ENCODE results near the gene SAFB2. TPM values are rescaled to one million over a fixed set of nuclear protein-coding genes. Genes with fewer than 3 reads are reported as not detected.

Gene SAFB2
- total and polyA plus RNA-seq, 2 of the 13 experiments (the other 11 are each of a cell fraction or from before 2014, with no cell fraction given) = 11.2 to 31.5 TPM

DNA sequence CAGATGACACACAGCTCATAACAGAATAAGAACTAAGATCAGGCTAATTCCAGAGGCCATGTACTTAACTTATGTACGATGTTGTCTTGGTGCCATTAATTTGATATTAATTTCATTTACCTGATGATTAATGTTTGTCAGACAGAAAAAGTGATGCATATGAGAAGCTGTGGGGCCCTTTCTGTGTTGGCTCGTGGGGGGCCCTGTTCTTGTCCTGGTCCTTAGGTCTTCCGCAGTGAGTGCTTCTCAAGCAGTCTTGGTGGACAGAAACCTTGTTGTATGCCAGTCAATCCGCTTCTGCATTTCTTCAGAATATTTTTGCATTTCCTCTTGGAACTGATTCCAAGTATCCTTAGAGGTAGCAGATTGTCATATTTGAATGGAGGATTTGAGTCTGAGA is 20.5 kb upstream of the SAFB2 start:
- intact Hi-C loops (cut with micrococcal nuclease; ENCODE audit: unreplicated experiment) (no loop called here), in situ Hi-C loops (cut with HindIII; ENCODE audit: extremely low pct_ligation_motif_present, low pct_unique_long_range_greater_than_20kb) (no loop called here)
- peaks cover 67% of the 10 kb centered on the region for H3K79me2 ChIP-seq (ENCODE audit: insufficient read depth, low read length)
- ATAC-seq = no peak
- H3K36me3 ChIP-seq (replicated peaks in 1 of 2; ENCODE audit: control insufficient read depth in 1 of 2, insufficient read depth in 2 of 2, low read length in 2 of 2) = peaks cover 39 to 82% of the 10 kb centered on the region in 2 experiments
- no peak overlapping the region for H3K4me2 ChIP-seq (ENCODE audit: low read depth, low read length)
- DNase-seq (ENCODE audit: low spot score) = no peak
- no peak for FAIRE-seq
- H3K27me3 ChIP-seq (ENCODE audit: control insufficient read depth in 1 of 2, insufficient read depth in 2 of 2, low read length in 2 of 2) = no peaks in the 10 kb centered on the region
- ChIA-PET POLR2A (interaction anchor here (2.5 kb wide), 1 partner anchor 20 kb away, joined by 13 read pairs; the partner anchor contains the start of genes SAFB and SAFB2), CTCF (ENCODE audit: low intra/inter-chr PET ratio, low total read pairs) (interaction anchor here (0.6 kb wide), 1 partner anchor 96 kb away, joined by 3 read pairs; no protein-coding TSS in a partner anchor)
- no peak overlapping the region for H3K27ac ChIP-seq (ENCODE audit: extremely low read length, insufficient read depth, low read length)
- TF ChIP-seq RBM22 (optimal IDR thresholded peaks at IDR 0.05; ENCODE audit: low read length) (peak; percentile 20), ZNF510 (CRISPR knock-in tag; IDR thresholded peaks at IDR 0.05; ENCODE audit: low read depth) (no peak), DBP (CRISPR knock-in tag; IDR thresholded peaks at IDR 0.05; ENCODE audit: not compliant biosample characterization) (no peak), EEA1 (CRISPR knock-in tag; IDR thresholded peaks at IDR 0.05; ENCODE audit: borderline replicate concordance) (no peak), KDM3A (CRISPR knock-in tag; IDR thresholded peaks at IDR 0.05; ENCODE audit: low read depth) (no peak), ZNF788 (CRISPR knock-in tag; IDR thresholded peaks at IDR 0.05; ENCODE audit: borderline replicate concordance) (no peak)
- TF ChIP-seq, protein P1, sequence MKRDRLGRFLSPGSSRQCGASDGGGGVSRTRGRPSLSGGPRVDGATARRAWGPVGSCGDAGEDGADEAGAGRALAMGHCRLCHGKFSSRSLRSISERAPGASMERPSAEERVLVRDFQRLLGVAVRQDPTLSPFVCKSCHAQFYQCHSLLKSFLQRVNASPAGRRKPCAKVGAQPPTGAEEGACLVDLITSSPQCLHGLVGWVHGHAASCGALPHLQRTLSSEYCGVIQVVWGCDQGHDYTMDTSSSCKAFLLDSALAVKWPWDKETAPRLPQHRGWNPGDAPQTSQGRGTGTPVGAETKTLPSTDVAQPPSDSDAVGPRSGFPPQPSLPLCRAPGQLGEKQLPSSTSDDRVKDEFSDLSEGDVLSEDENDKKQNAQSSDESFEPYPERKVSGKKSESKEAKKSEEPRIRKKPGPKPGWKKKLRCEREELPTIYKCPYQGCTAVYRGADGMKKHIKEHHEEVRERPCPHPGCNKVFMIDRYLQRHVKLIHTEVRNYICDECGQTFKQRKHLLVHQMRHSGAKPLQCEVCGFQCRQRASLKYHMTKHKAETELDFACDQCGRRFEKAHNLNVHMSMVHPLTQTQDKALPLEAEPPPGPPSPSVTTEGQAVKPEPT (CRISPR knock-in tag; IDR thresholded peaks at IDR 0.05; ENCODE audit: low read depth) = no peak
- no peak overlapping the region for H2AFZ ChIP-seq (ENCODE audit: low read length)
- peaks cover 46% of the 10 kb centered on the region for H4K20me1 ChIP-seq (ENCODE audit: insufficient read depth, low read length)
- no TSS peak for BruUV-seq (replicated peaks)
- WGBS (ENCODE audit: low lambda C conversion rate) = 95% methylated on average over 4 of the region's 4 CpGs
- H3K4me1 ChIP-seq (ENCODE audit: insufficient read depth, low read length) = peaks cover 23% of the 10 kb centered on the region
- H3K9me3 ChIP-seq (ENCODE audit: low read length) = no peaks in the 10 kb centered on the region
- no peak overlapping the region for H3K9ac ChIP-seq (ENCODE audit: insufficient read depth, low read depth, low read length)
- H3K4me3 ChIP-seq (replicated peaks in 1 of 3; ENCODE audit: insufficient read depth in 1 of 3, low read depth in 2 of 3, low read length in 3 of 3) = no peak overlapping the region
